OCI-M1 (cell line): Measurements from ENCODE around the gene ZBTB47.
A peak's percentile ranks its signal among the peaks of the same experiment; 100 is the strongest.

Source experiments
- DNase-seq: peaks from one replicate; lab custom pipeline; 2025; lab: John Stamatoyannopoulos, UW

ZBTB47 gene

GRCh38 chr3:42665050-42665878 is 11.8 kb downstream of the ZBTB47 start:
- DNase-seq = no peak

GRCh38 chr3:42666022-42666421 is 12.5 kb downstream of the ZBTB47 start:
- DNase-seq = no peak

- DNase-seq = no peak
Observed at GRCh38 chr3:42666577-42666998, 13.1 kb downstream of the ZBTB47 start.

- DNase-seq = no peak
Observed at GRCh38 chr3:42667096-42667522, 13.6 kb downstream of the ZBTB47 start.

- DNase-seq = no peak
Observed at GRCh38 chr3:42667523-42668412, 14.3 kb downstream of the ZBTB47 start.

GRCh38 chr3:42668413-42668760 is 14.9 kb downstream of the ZBTB47 start:
- DNase-seq = no peak

GRCh38 chr3:42668793-42669217 is 15.3 kb downstream of the ZBTB47 start:
- DNase-seq = no peak

- no peak for DNase-seq
Observed at GRCh38 chr3:42670051-42670576, 16.6 kb downstream of the ZBTB47 start.

GRCh38 chr3:42670670-42671069 is 17.2 kb downstream of the ZBTB47 start:
- peak; percentile 12 for DNase-seq

GRCh38 chr3:42672515-42672914 is 19.0 kb downstream of the ZBTB47 start:
- peak; percentile 31 for DNase-seq

GRCh38 chr3:42673082-42673481 is 19.6 kb downstream of the ZBTB47 start:
- no peak for DNase-seq

- DNase-seq = no peak
Observed at GRCh38 chr3:42674146-42674545, 20.6 kb downstream of the ZBTB47 start.

- DNase-seq = no peak
Observed at GRCh38 chr3:42675909-42676308, 22.4 kb downstream of the ZBTB47 start.

GRCh38 chr3:42678447-42678846 is 24.9 kb downstream of the ZBTB47 start:
- no peak for DNase-seq

GRCh38 chr3:42680271-42680670 is 26.8 kb downstream of the ZBTB47 start:
- no peak for DNase-seq

- no peak for DNase-seq
Observed at GRCh38 chr3:42680806-42681205, 27.3 kb downstream of the ZBTB47 start.

GRCh38 chr3:42681361-42682038 is 28.0 kb downstream of the ZBTB47 start:
- DNase-seq = no peak

- DNase-seq = no peak
Observed at GRCh38 chr3:42682301-42683070, 29.0 kb downstream of the ZBTB47 start.

GRCh38 chr3:42683875-42684598 is 30.5 kb downstream of the ZBTB47 start:
- peak; percentile 83 for DNase-seq

GRCh38 chr3:42684632-42685362 is 31.3 kb downstream of the ZBTB47 start:
- no peak for DNase-seq
